Measurements from ENCODE around the gene RRAGB.
"Not testable (repeated sequence)": the region's sequence is repeated elsewhere in the genome, so short reads cannot be mapped to it uniquely, and the experiment has no call there.

The RRAGB gene

DNA sequence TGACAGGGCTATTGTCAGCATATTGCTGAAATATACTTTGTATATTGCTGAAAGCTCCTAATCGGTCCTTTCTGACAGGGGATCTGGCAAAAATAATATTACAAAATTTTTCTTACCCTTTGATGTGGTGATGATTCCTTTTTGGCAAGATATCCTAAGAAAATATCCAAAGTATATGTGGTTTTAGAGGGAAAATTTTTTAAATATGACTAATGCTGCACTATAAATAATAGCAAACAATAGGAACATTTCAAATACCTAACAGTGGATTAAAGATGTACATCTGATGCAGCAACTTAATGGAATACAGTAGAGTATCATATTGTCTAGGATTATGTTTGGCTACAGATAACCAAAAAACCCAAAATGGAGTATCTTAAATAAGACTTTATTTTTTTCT lies 49.6 kb downstream of the RRAGB start:
- no peak for DNase-seq (ENCODE audit: low read depth)

DNA sequence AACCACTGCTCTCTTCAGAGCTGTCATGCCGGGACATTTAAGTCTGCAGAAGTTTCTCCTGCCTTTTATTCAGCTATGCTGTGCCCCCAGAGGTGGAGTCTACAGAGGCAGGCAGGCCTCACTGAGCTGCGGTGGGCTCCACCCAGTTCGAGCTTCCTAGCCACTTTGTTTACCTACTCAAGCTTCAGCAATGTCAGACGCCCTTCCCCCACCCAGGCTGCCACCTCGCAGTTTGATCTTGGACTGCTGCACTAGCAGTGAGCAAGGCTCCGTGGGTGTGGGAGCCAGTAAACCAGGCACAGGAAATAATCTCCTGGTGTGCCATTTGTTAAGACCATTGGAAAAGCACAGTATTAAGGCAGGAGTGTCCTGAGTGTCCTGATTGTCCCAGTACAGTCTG lies 56.9 kb downstream of the RRAGB start:
- not testable (repeated sequence) for DNase-seq (ENCODE audit: low read depth)

DNA sequence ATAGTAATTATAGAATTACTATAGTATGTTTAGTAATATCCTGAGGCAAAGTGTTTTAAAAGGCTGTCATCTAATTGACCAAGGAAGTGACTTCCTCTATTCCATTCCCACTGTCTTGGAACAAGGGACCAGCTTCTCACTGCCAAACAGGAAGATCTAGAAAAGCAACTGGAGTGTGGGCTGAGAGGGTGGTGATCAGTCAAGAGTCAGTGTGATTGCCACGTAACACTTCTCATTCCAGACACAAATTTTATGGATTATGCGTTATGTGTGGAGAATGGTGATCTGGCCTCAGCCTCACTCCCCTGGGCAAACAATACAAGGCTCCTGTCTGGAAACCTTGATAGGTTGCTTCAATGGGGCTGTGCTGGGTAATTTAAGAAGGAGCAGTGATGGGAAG lies 60.0 kb downstream of the RRAGB start:
- DNase-seq (ENCODE audit: low read depth) = no peak

DNA sequence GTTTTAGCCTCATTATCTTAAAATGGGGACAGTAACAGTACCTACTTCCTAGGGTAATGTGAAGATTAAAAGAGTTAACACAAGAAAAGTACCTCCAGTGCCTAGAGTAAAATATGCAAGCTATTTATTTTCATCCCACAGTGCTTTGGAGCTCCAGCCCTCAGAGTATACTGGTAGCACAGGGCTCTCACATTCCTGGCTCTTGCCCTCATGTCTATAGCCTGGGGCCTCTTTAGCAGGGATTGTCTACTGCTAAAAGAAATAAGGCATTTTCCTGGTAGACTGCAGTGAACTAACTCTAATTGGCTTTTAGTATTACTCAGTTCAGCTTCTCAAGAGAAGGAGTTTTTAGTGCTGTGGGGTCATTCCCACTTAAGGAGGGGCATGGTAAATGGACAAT lies 60.8 kb downstream of the RRAGB start:
- no peak for DNase-seq (ENCODE audit: low read depth)

DNA sequence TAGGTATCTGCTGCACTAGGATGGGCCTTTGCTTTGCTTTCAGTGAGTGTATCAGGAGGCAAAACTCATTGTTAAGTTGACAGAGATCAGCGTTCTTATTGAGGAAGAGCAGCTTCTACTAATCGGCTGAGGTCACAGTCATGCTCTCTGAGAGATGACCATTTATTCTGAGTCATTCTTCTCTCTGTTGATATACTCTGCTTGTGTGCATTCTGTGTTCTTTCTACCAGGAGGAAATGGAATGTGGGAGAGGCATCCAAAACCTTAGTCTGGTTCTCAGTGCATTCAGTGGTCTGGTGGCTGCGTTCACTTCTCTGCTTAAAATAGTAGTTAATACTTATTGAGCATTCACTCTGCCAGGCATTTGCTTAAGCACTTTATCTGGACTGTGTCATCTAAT lies 66.2 kb downstream of the RRAGB start:
- DNase-seq (ENCODE audit: low read depth) = no peak

DNA sequence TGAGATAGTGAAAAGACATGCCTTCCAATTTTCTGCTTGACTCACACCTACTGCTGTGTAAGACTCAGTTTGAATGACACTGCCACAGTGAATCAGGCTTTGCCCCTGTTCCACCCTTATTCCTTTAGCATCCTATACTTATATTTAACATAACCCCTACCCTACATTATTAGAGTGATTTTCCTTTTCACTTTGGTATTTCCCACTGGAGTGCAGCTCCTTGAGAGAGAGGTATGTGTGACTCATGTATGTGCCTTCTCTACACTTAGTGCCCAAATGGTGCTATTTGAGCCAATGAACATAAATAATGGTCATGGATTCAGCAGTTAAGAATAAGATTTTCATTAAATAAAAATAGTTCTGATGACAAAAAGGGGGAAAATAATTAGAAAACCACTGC lies 69.5 kb downstream of the RRAGB start:
- DNase-seq (ENCODE audit: low read depth) = no peak

DNA sequence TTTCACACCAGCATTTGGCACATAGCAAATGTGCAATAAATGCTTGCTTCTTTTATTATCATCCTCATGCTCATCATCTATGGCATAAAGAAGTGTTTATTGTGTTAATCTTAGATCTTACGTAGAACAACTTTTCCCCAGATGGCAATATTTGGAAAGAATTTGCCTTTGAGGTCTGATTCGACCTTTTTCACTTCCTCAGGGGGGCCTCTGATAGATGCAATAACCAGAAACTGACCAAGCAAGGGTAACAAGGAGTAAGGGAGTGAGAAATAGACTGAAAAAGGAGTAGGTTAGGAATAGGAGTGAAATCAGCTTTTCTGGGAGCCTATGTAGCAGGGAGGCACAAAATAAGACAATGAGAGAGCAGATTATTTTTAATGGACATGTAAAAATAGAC lies 70.2 kb downstream of the RRAGB start:
- no peak for DNase-seq (ENCODE audit: low read depth)

DNA sequence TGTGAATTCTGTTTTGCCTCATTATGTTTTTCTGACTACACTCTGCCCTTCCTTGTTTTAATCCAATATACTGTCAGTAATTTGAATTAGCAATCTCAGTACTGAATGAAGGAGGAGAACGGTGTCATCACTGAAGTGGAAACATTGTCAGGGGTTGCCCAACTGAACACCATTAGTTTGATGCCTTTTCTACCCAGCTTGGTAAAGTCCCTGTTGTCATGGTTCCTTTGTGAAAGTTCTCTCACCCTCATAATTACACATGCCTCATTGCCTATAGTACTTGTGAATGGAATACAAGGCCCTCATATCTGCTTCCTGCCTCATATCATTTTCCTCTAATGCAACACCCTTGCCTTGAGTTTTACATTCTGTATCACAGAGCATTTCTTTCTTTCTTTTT lies 76.9 kb downstream of the RRAGB start:
- DNase-seq (ENCODE audit: low read depth) = no peak

DNA sequence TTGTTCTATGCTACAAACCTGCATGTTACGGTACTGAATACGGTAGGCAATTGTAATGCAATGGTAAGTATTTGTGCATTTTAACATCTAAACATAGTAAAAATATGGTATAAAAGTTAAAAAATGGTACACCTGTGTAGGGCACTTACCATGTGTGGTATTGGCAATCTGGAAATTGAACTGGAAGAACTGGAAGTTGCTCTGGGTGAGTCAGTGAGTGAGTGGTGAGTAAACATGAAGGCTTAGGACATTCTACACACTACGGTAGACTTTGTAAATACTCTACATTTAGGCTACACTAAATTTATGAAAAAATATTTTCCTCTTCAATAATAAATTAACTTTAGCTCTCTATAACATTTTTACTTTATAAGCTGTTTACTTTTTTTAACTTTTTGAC lies 78.9 kb downstream of the RRAGB start:
- DNase-seq (ENCODE audit: low read depth) = no peak

DNA sequence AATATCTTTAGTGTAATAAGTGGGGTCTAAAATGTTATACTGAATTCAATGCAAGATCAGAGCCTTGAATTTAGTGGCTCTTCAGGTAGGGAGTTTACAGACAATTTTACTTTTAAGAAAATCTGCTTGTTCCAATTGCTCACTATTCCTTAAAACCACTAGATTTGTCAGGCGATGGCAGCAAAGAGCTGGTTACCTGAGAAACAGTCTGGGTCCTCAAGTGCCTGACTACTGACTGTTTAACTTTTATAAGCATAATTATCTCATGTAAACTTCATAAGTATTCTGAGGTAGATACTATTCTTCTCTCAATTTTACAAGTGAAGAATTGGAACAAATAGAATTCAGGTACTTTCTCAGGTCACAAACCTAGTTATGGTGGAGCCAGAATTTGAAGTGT lies 84.3 kb downstream of the RRAGB start:
- DNase-seq (ENCODE audit: low read depth) = no peak
